Activated CD8-positive, alpha-beta memory T cell treated with anti-CD3 and anti-CD28 coated beads, Interleukin-2, amount 10 ng/mL, durations not matched to agents 7 days and 5 days (primary cell): ENCODE results near the gene IL17RA. TPM values are rescaled to one million over a fixed set of nuclear protein-coding genes. Genes with fewer than 3 reads are reported as not detected.
A peak's percentile ranks its signal among the peaks of the same experiment; 100 is the strongest.
"Not testable (repeated sequence)": the region's sequence is repeated elsewhere in the genome, so short reads cannot be mapped to it uniquely, and the experiment has no call there.

Source experiments
- ATAC-seq: fragments of 150-1000 bp; cut with Tn5 transposase; one replicate; pipeline ENCODE4 v1.10.0; 2021; ENCODE audit warnings: moderate library complexity
- CTCF ChIA-PET: fragments of 350-600 bp; sonication (Branson Sonifier 250); formaldehyde crosslinking; loops from one replicate; lab custom pipeline; 2021; ENCODE audit warnings: antibody characterized with exemption; lab: Charles Lee
- DNase-seq: peaks from one replicate; pipeline ENCODE4 v3.0.0-alpha.2; 2020
- H3K27ac Mint-ChIP-seq: one replicate; pipeline ENCODE4 v1.8.0; 2021; ENCODE audit warnings: mild to moderate bottlenecking, mixed read lengths
- H3K27me3 Mint-ChIP-seq: one replicate; pipeline ENCODE4 v1.8.0; 2021; ENCODE audit warnings: mixed read lengths
- H3K36me3 Mint-ChIP-seq: one replicate; pipeline ENCODE4 v1.8.0; 2021; ENCODE audit warnings: mild to moderate bottlenecking, mixed read lengths
- H3K4me1 Mint-ChIP-seq: one replicate; pipeline ENCODE4 v1.8.0; 2021; ENCODE audit warnings: mixed read lengths
- H3K4me3 Mint-ChIP-seq: one replicate; pipeline ENCODE4 v1.8.0; 2021; ENCODE audit warnings: mild to moderate bottlenecking, moderate library complexity, mixed read lengths
- H3K9me3 Mint-ChIP-seq: one replicate; pipeline ENCODE4 v1.8.0; 2022; ENCODE audit warnings: low read depth, mixed read lengths
- total RNA-seq, 2 experiments: library from RNA; stranded (reverse); gene quantifications; one replicate each; pipeline ENCODE4 v1.2.3, GENCODE V29; 2021

The IL17RA gene, protein sequence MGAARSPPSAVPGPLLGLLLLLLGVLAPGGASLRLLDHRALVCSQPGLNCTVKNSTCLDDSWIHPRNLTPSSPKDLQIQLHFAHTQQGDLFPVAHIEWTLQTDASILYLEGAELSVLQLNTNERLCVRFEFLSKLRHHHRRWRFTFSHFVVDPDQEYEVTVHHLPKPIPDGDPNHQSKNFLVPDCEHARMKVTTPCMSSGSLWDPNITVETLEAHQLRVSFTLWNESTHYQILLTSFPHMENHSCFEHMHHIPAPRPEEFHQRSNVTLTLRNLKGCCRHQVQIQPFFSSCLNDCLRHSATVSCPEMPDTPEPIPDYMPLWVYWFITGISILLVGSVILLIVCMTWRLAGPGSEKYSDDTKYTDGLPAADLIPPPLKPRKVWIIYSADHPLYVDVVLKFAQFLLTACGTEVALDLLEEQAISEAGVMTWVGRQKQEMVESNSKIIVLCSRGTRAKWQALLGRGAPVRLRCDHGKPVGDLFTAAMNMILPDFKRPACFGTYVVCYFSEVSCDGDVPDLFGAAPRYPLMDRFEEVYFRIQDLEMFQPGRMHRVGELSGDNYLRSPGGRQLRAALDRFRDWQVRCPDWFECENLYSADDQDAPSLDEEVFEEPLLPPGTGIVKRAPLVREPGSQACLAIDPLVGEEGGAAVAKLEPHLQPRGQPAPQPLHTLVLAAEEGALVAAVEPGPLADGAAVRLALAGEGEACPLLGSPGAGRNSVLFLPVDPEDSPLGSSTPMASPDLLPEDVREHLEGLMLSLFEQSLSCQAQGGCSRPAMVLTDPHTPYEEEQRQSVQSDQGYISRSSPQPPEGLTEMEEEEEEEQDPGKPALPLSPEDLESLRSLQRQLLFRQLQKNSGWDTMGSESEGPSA
- 10 to 100 TPM; 22.5 to 25.1 TPM for total RNA-seq

DNA sequence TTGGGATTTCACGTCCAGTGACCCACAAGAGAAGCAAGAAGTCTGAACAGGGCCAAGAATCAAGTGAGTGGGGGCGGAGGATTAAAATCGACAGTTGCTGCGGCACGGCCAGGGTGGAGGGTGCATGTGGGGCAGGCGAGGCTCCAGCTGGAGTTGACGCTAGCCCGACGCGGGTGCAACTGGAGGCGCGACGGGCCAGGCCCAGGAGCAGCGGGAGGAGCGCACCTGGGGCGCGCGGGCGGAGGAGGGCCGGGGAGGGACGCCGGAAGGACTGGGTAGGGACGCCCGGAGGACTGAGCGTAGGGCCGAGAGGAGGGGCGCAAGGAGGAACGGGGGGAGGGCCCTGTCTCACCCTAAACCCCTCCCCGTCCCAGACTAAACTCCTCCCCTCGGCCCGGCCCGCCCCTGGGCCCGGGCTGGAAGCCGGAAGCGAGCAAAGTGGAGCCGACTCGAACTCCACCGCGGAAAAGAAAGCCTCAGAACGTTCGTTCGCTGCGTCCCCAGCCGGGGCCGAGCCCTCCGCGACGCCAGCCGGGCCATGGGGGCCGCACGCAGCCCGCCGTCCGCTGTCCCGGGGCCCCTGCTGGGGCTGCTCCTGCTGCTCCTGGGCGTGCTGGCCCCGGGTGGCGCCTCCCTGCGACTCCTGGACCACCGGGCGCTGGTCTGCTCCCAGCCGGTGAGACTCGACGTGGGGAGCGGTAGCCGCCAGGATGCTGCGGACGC is at the start of gene IL17RA:
TSS of gene IL17RA (plus strand) at position 447 of the 723 bp plus-strand sequence. CDS start at position 539, 92 bp downstream.
- peak within 1 kb of the TSS; percentile 84 for H3K27ac Mint-ChIP-seq
- CTCF ChIA-PET: interaction anchor here (1.5 to 3.3 kb wide), 3 partner anchors 9 to 87 kb away, joined by 3 to 19 read pairs (median 9); no protein-coding TSS in a partner anchor
- peak; percentile 96 for DNase-seq
- H3K36me3 Mint-ChIP-seq: peaks cover 13% of the 10 kb centered on the region
- H3K27me3 Mint-ChIP-seq: peaks cover 16% of the 10 kb centered on the region
- H3K4me3 Mint-ChIP-seq: peak within 1 kb of the TSS; percentile 80
- H3K9me3 Mint-ChIP-seq: no peaks in the 10 kb centered on the region
- ATAC-seq: peak; percentile 98
- peaks cover 49% of the 10 kb centered on the region for H3K4me1 Mint-ChIP-seq

GRCh38 chr22:17035246-17035645 is 49.6 kb upstream of the IL17RA start:
- H3K9me3 Mint-ChIP-seq: no peaks in the 10 kb centered on the region
- peaks cover 1% of the 10 kb centered on the region for H3K4me1 Mint-ChIP-seq
- no peak overlapping the region for H3K27ac Mint-ChIP-seq
- DNase-seq (no peak), ATAC-seq (no peak)
- H3K4me3 Mint-ChIP-seq: no peak overlapping the region
- H3K27me3 Mint-ChIP-seq: peaks cover 27% of the 10 kb centered on the region
- H3K36me3 Mint-ChIP-seq: no peaks in the 10 kb centered on the region
- CTCF ChIA-PET: no interaction called here

GRCh38 chr22:17035976-17036841 is 48.6 kb upstream of the IL17RA start:
- DNase-seq, H3K4me3 Mint-ChIP-seq, CTCF ChIA-PET, H3K9me3 Mint-ChIP-seq, H3K36me3 Mint-ChIP-seq, H3K27ac Mint-ChIP-seq, H3K4me1 Mint-ChIP-seq: not testable (repeated sequence)
- peak; percentile 40 for ATAC-seq
- H3K27me3 Mint-ChIP-seq: peaks cover 27% of the 10 kb centered on the region

DNA sequence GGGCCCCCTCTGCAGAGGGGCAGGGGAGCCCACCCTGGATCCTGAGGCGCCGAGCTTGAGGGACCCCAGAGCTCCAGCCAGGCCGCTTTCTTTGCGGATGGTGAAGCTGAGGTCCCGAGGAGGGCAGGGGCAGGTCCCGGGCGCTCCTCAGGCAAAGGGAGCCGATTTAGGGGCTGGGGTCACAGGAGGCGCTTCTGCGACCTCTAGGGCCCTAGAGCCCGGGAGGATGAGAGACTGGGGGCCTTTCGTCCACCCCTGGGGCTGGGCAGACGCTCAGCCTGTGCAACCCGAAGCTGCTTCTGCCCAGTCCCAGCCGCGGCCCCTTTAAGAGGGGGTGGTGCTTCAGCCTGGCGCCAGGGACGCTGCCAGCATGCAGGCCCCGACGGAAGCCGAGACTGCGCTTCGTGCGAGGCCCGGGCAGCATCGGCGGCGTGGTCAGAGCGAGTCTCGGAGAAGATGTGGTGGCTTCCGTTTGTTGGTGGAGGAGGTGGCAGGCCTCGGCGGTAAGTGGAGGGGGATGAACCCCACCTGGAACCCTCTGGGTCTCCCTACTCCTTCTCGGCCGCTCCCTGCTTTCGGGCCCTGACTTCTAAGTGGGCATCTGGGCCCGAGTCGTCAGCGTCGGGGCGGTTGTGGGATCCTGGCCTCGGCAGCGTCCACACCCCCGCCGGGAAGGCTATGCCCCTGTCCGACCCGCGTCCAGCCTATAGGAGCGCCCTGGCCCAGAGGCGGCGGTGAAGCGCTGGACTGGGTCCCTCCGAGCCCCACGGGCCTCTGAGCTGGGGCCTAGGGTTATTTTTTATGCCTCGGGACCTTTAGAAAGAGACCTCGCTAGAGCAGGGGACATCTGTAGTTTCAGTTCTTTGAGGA is 47.7 kb upstream of the IL17RA start:
- H3K27ac Mint-ChIP-seq, CTCF ChIA-PET, H3K9me3 Mint-ChIP-seq, H3K4me1 Mint-ChIP-seq, H3K36me3 Mint-ChIP-seq, DNase-seq: not testable (repeated sequence)
- peak overlapping the region; percentile 39 for H3K4me3 Mint-ChIP-seq
- peaks cover 27% of the 10 kb centered on the region for H3K27me3 Mint-ChIP-seq
- ATAC-seq: peak; percentile 73

- no peak for DNase-seq
- Mint-ChIP-seq H3K9me3 (no peaks in the 10 kb centered on the region), H3K27me3 (peaks cover 3% of the 10 kb centered on the region), H3K27ac (no peak overlapping the region), H3K36me3 (no peaks in the 10 kb centered on the region), H3K4me3 (no peak overlapping the region), H3K4me1 (no peaks in the 10 kb centered on the region)
- CTCF ChIA-PET: no interaction called here
- ATAC-seq: no peak
Observed at GRCh38 chr22:17043521-17043920, 41.3 kb upstream of the IL17RA start.

DNA sequence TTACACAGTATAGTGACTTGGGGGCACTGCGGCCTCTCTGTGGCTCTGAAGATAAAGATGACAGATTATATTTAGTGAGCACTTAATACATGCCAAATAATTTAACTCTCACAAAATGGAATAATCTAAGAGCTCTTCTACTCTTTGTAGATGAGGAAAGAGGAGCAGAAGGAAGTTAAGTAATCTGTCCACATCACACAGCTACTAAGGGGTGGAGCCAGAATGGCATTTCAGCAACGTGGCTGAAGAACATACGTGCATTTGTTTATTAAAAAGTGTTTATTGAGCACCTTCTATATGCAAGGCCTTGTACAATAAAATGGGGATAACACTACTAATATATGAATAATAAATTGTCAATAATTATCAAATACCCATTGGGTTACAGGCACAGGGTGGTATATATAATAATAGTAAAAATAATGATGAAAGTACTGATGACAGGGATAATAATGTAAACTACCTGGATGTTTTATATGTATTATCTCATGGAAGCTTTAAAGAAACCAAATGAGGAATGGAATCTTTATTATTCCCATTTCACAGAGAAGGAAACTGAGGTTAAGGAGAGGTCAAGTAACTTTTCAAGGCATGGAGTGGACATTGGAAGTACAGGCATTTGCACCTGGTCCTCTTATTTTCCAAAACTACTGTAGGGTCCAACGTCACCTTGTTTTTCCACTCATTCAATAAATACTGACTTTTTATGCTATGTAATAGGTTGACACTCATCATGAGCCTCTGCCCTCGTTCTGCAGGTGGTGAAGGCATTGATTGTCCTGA is 38.0 kb upstream of the IL17RA start:
- peaks cover 6% of the 10 kb centered on the region for H3K27me3 Mint-ChIP-seq
- CTCF ChIA-PET: no interaction called here
- no peaks in the 10 kb centered on the region for H3K9me3 Mint-ChIP-seq
- ATAC-seq (no peak), DNase-seq (no peak)
- no peaks in the 10 kb centered on the region for H3K36me3 Mint-ChIP-seq
- no peak overlapping the region for H3K27ac Mint-ChIP-seq
- H3K4me1 Mint-ChIP-seq: no peaks in the 10 kb centered on the region
- H3K4me3 Mint-ChIP-seq: no peak overlapping the region

- H3K4me3 Mint-ChIP-seq: no peak overlapping the region
Observed at GRCh38 chr22:17047656-17048055, 37.1 kb upstream of the IL17RA start.

GRCh38 chr22:17056058-17056457 is 28.7 kb upstream of the IL17RA start:
- Mint-ChIP-seq H3K4me1 (no peaks in the 10 kb centered on the region), H3K9me3 (no peaks in the 10 kb centered on the region), H3K27ac (no peak overlapping the region), H3K36me3 (no peaks in the 10 kb centered on the region), H3K27me3 (peaks cover 11% of the 10 kb centered on the region), H3K4me3 (no peak overlapping the region)
- CTCF ChIA-PET: no interaction called here
- ATAC-seq (no peak), DNase-seq (no peak)

More at GRCh38 chr22:17047656-17048055, 37.1 kb upstream of the IL17RA start:
- CTCF ChIA-PET: no interaction called here
- Mint-ChIP-seq H3K36me3 (no peaks in the 10 kb centered on the region), H3K27me3 (peaks cover 6% of the 10 kb centered on the region), H3K27ac (no peak overlapping the region), H3K9me3 (no peaks in the 10 kb centered on the region), H3K4me1 (no peaks in the 10 kb centered on the region)
- ATAC-seq (no peak), DNase-seq (no peak)

- CTCF ChIA-PET: interaction anchor here (1.0 to 1.4 kb wide), 2 partner anchors 12 to 126 kb away, joined by 3 to 4 read pairs; no protein-coding TSS in a partner anchor
- H3K27me3 Mint-ChIP-seq: peaks cover 10% of the 10 kb centered on the region
- H3K4me3 Mint-ChIP-seq: no peak overlapping the region
- H3K36me3 Mint-ChIP-seq: no peaks in the 10 kb centered on the region
- H3K9me3 Mint-ChIP-seq: no peaks in the 10 kb centered on the region
- no peak overlapping the region for H3K27ac Mint-ChIP-seq
- ATAC-seq (no peak), DNase-seq (no peak)
- no peaks in the 10 kb centered on the region for H3K4me1 Mint-ChIP-seq
Observed at GRCh38 chr22:17056807-17057206, 28.0 kb upstream of the IL17RA start.

DNA sequence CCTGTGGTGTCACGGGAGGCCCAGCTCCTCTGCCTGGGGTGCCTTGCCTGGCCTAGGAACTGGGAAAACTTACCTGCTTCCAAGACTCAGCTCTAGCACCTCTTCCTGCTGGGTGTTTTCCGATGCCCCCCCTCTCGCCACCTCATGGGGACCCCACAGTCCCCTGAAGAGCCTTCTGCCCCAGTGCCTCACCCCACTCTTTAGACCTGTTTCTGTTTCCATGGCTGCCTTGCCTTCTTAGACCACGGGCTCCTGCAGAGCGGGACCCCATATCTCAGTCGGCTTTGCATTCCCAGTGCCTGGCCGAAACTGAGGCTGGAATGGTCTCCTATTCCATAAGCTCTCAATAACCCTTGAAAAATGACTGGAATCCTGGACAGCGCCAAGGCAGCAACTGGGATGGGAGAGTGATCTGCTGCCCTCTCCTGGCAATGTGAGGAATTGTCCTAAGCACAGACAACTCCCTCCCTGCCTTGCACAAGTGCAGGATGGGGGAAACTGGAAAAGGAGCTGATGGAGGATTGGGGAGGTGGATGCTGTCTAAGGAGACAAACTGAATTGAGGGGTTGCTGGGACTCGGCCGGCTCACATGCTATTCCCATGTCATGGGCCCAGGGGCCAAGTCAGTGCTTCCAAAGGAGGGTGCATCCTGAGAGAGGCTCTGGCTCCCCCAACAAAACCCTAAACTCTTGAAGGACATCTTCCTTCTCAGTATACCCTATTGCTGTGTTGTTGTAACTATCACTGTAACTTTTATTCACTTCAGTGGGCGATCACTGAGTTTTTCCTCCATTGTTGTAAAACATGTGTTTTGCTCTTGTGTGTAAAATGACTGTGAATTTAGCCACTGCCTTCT is 26.6 kb upstream of the IL17RA start:
- CTCF ChIA-PET: interaction anchor here (0.7 to 2.2 kb wide), 9 partner anchors 10 to 443 kb away, joined by 3 to 21 read pairs (median 4); no protein-coding TSS in a partner anchor
- Mint-ChIP-seq H3K27ac (no peak overlapping the region), H3K9me3 (no peaks in the 10 kb centered on the region), H3K4me1 (no peaks in the 10 kb centered on the region), H3K27me3 (peaks cover 10% of the 10 kb centered on the region), H3K36me3 (no peaks in the 10 kb centered on the region), H3K4me3 (no peak overlapping the region)
- ATAC-seq: peak; percentile 63
- DNase-seq: peak; percentile 61
